Thyroid gland (tissue), 4 donors: ENCODE data around the gene DPYSL5. TPM values are rescaled to one million over a fixed set of nuclear protein-coding genes. Genes with fewer than 3 reads are reported as not detected.

Source experiments
- DNase-seq, 2 donors: peaks; one replicate each; pipeline ENCODE4 v3.0.0-alpha.2; 2019
- H3K27ac ChIP-seq, 3 donors: fragments of 200-600 bp; sonication (generic); 1 replicate in 2 of 3; 2 replicates in 1 of 3; pipeline ENCODE4 v1.5.1; 2016 to 2019; ENCODE audit warnings: mild to moderate bottlenecking in 1 of 3, moderate library complexity in 1 of 3
- H3K27me3 ChIP-seq: fragments of 200-600 bp; sonication (generic); one replicate; pipeline ENCODE4 v1.5.1; 2019
- H3K36me3 ChIP-seq, 2 donors: fragments of 200-600 bp; sonication (generic); one replicate each; pipeline ENCODE4 v1.5.1; 2016 to 2019
- H3K4me1 ChIP-seq, 2 donors: fragments of 200-600 bp; sonication (generic); one replicate each; pipeline ENCODE4 v1.5.1; 2017 to 2019
- H3K4me3 ChIP-seq, 3 donors: fragments of 200-600 bp; sonication (generic); replicated peaks in 1 of 3; 1 replicate in 2 of 3; 2 replicates in 1 of 3; pipeline ENCODE4 v1.5.1; 2016; ENCODE audit warnings: mild to moderate bottlenecking in 1 of 3
- H3K9me3 ChIP-seq: fragments of 200-600 bp; sonication (generic); one replicate; pipeline ENCODE4 v1.5.1; 2017
- POLR2A ChIP-seq, 2 donors: fragments of 450-650 bp; IDR thresholded peaks; one replicate each; pipeline ENCODE4 v1.6.1; 2017; ENCODE audit warnings: antibody characterized with exemption in 2 of 2, mild to moderate bottlenecking in 2 of 2, moderate library complexity in 1 of 2
- WGBS, 2 donors: methylation state at CpG; one replicate each; pipeline ENCODE4 v1.1.5; 2017; 5-methylcytosine and 5-hydroxymethylcytosine counted together
- intact Hi-C: fragments of 100-400 bp; cut with DNase I; formaldehyde crosslinking; loops from one replicate; pipeline ENCODE4 v1.15.1; 2023
- total RNA-seq, 4 donors: library from RNA; depleted of rRNA; stranded (reverse); fragments of >200 nt; gene quantifications; one replicate each; pipeline ENCODE4 v1.2.3, GENCODE V29; 2016
- TF ChIP-seq, protein P1 (sequence below), 6 experiments: fragments of 200-600 bp in 3 of 6; fragments of 450-650 bp in 3 of 6; sonication (generic) in 3 of 6; IDR thresholded peaks; one replicate each; pipeline ENCODE4 v1.5.1; 2016 to 2019; ENCODE audit warnings: antibody characterized with exemption in 6 of 6, mild to moderate bottlenecking in 2 of 6, inconsistent platforms in 1 of 6, moderate library complexity in 1 of 6

DPYSL5 gene
- total RNA-seq, 4 donors from 2014 or later = not detected

DNA sequence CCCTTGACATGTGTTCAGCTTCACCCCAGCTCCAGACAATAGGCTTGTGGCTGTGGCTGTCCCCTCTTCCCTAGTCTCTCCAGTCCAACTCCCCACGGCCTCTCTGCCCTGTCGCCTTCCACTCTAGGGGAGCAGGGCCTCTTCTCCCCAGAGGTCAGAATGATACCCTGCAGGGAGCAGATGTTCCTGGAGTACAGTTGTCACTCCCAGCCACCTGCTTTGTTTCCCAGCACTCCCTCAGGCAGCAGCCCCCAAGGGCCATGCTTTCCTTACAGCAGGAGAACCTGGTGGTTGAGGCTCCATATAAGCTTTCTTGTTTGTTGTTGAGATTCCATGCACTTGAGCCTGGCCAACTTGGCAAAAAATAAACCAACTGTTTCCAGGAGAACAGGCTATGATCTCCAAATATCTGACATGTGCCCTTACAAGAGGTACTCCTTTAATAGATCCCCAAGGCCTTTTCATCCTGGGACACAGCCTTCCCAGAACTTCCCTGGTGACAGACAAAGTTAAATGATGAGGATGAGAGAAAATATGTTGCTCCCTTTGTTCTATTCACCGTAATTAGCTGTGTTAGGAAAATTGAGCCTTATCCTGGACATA is 45.1 kb downstream of the DPYSL5 start:
- intact Hi-C loops = no loop called here
- TF ChIP-seq, protein P1, sequence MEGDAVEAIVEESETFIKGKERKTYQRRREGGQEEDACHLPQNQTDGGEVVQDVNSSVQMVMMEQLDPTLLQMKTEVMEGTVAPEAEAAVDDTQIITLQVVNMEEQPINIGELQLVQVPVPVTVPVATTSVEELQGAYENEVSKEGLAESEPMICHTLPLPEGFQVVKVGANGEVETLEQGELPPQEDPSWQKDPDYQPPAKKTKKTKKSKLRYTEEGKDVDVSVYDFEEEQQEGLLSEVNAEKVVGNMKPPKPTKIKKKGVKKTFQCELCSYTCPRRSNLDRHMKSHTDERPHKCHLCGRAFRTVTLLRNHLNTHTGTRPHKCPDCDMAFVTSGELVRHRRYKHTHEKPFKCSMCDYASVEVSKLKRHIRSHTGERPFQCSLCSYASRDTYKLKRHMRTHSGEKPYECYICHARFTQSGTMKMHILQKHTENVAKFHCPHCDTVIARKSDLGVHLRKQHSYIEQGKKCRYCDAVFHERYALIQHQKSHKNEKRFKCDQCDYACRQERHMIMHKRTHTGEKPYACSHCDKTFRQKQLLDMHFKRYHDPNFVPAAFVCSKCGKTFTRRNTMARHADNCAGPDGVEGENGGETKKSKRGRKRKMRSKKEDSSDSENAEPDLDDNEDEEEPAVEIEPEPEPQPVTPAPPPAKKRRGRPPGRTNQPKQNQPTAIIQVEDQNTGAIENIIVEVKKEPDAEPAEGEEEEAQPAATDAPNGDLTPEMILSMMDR (IDR thresholded peaks at IDR 0.05) = no peak
- no peak for TF ChIP-seq POLR2A (IDR thresholded peaks at IDR 0.05)
- H3K4me3 ChIP-seq = no peak overlapping the region
- no peak for DNase-seq
- no peaks in the 10 kb centered on the region for H3K4me1 ChIP-seq
- no peak overlapping the region for H3K27ac ChIP-seq
- no peaks in the 10 kb centered on the region for H3K27me3 ChIP-seq
- no peaks in the 10 kb centered on the region for H3K9me3 ChIP-seq
- 89 to 93% methylated on average over 3 of the region's 3 CpGs for WGBS, 2 donors
- no peaks in the 10 kb centered on the region for H3K36me3 ChIP-seq

DNA sequence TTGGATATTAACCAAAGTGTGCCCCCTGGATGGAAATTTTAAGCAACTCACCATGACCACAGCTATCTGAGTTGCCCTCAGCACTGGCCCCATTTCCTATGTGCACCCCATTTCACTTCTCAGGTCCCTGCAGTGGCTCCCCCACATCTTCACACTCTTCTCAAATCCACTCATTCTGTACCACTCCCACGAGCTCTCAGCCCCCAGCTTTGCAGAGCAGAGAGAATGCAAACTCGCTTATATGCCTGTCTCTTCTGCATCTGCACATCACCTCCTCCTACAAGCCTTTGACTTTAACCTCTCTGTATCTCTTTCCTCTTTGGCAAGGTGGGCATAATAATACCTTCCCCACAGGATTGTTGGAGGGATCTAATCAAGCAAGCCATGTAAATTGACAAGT is 46.2 kb downstream of the DPYSL5 start:
- WGBS, 2 donors = 83 to 87% methylated on average over 2 of the region's 2 CpGs
- TF ChIP-seq POLR2A (IDR thresholded peaks at IDR 0.05) = no peak
- TF ChIP-seq, protein P1 (IDR thresholded peaks at IDR 0.05) = no peak
- no peaks in the 10 kb centered on the region for H3K36me3 ChIP-seq
- no peak overlapping the region for H3K27ac ChIP-seq
- no peak for DNase-seq
- intact Hi-C loops = no loop called here
- H3K9me3 ChIP-seq = no peaks in the 10 kb centered on the region
- no peaks in the 10 kb centered on the region for H3K4me1 ChIP-seq
- no peak overlapping the region for H3K4me3 ChIP-seq
- H3K27me3 ChIP-seq = no peaks in the 10 kb centered on the region

DNA sequence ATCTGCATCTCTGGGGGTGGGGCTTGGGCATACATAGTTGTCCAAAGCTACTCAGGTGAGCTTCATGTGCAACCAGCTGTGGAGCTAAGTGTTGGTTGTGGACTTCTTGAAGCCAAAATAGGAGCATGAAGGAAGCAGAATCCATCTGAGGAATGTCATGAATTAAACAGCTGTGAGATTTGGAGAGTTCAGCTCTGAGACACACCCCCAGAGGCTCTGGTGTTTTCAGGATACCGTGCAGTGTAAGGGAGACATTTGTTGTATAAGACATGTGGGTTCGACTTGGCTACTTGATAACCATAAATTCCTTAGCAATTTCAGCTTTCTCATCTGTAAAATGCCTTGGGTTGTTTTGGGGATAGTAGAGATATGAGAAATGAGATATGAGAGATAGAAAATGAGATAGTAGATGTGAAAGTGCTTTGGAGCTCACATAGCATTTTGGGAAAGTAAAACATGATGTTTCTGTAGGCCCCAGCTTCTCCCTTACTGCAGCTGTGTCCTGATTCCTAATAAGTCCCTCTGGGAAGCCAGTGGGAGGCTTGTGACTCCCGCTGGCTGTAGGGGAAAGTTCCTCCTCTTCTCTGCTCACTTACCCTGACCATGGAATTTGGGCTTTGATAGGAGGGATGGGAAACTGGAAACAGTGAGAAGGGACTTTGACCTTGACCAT is 50.0 kb downstream of the DPYSL5 start:
- H3K27me3 ChIP-seq = no peaks in the 10 kb centered on the region
- intact Hi-C loops = no loop called here
- no peak overlapping the region for H3K4me3 ChIP-seq
- no peak for TF ChIP-seq POLR2A (IDR thresholded peaks at IDR 0.05)
- TF ChIP-seq, protein P1 (IDR thresholded peaks at IDR 0.05) = no peak
- WGBS, 2 donors = 69 to 72% methylated on average over 3 of the region's 3 CpGs
- H3K27ac ChIP-seq = no peak overlapping the region
- no peaks in the 10 kb centered on the region for H3K9me3 ChIP-seq
- no peak for DNase-seq
- H3K36me3 ChIP-seq = no peaks in the 10 kb centered on the region
- H3K4me1 ChIP-seq = no peaks in the 10 kb centered on the region

DNA sequence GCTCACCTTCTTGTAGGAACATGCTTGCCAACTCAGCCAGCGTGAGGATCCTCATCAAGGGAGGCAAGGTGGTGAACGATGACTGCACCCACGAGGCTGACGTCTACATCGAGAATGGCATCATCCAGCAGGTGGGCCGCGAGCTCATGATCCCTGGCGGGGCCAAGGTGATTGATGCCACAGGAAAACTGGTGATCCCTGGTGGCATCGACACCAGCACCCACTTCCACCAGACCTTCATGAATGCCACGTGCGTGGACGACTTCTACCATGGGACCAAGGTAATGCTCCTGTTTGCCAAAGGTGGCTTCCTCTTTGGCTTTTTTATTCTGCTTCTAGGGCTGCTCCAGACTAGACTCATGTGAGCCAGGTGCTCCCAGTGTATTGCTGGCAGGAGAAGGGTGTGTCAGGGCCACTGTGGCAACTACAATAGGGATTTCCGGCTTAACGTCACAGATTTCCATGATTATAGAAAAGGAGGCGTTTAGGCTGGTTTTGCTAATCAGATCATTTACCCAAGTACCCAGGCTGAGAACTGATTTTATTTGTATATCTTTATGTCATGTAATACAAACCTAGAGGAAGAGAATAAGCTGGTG is 50.6 kb downstream of the DPYSL5 start:
- no peaks in the 10 kb centered on the region for H3K27me3 ChIP-seq
- no peak for DNase-seq
- H3K27ac ChIP-seq = no peak overlapping the region
- intact Hi-C loops = no loop called here
- no peaks in the 10 kb centered on the region for H3K36me3 ChIP-seq
- no peak overlapping the region for H3K4me3 ChIP-seq
- no peaks in the 10 kb centered on the region for H3K4me1 ChIP-seq
- 93 to 94% methylated on average over 11 to 13 of the region's 15 CpGs for WGBS, 2 donors
- TF ChIP-seq POLR2A (IDR thresholded peaks at IDR 0.05) = no peak
- TF ChIP-seq, protein P1 (IDR thresholded peaks at IDR 0.05) = no peak
- no peaks in the 10 kb centered on the region for H3K9me3 ChIP-seq
